NT2/D1 (cell line): ENCODE data around the gene DACH1.

ENCODE experiments used
- DNase-seq: peaks from one replicate; pipeline ENCODE4 v3.0.0-alpha.2; 2011; ENCODE audit warnings: low read depth, low spot score
- H3K27me3 ChIP-seq: 2 replicates; pipeline ENCODE4 v1.6.0; 2011; ENCODE audit warnings: mild to moderate bottlenecking; ENCODE audit not compliant: insufficient read length, insufficient read depth
- H3K36me3 ChIP-seq: 2 replicates; pipeline ENCODE4 v1.6.1; 2011; ENCODE audit warnings: mild to moderate bottlenecking, low read length, mixed read lengths; ENCODE audit not compliant: insufficient read depth, insufficient read length
- H3K4me1 ChIP-seq: 2 replicates; pipeline ENCODE4 v1.5.1; 2011; ENCODE audit not compliant: insufficient read depth, insufficient read length
- H3K4me3 ChIP-seq: 2 replicates; pipeline ENCODE4 v1.5.1; 2011; ENCODE audit warnings: low read depth; ENCODE audit not compliant: insufficient read length
- H3K9ac ChIP-seq: 2 replicates; pipeline ENCODE4 v1.6.0; 2011; ENCODE audit warnings: low read depth; ENCODE audit not compliant: insufficient read length
- H3K9me3 ChIP-seq: 2 replicates; pipeline ENCODE4 v1.5.1; 2011; ENCODE audit warnings: mild to moderate bottlenecking, low read length; ENCODE audit not compliant: insufficient read depth
- SUZ12 ChIP-seq: IDR thresholded peaks from 2 replicates; pipeline ENCODE4 v1.6.1; 2011; ENCODE audit not compliant: insufficient read length, insufficient read depth; ENCODE audit errors: extremely low read depth
- YY1 ChIP-seq: IDR thresholded peaks from 2 replicates; pipeline ENCODE4 v1.6.1; 2011; ENCODE audit not compliant: insufficient read length, insufficient read depth
- ZNF274 ChIP-seq: IDR thresholded peaks from 2 replicates; pipeline ENCODE4 v1.6.1; 2011; ENCODE audit warnings: mild to moderate bottlenecking, low read depth, low read length

DACH1 gene

DNA sequence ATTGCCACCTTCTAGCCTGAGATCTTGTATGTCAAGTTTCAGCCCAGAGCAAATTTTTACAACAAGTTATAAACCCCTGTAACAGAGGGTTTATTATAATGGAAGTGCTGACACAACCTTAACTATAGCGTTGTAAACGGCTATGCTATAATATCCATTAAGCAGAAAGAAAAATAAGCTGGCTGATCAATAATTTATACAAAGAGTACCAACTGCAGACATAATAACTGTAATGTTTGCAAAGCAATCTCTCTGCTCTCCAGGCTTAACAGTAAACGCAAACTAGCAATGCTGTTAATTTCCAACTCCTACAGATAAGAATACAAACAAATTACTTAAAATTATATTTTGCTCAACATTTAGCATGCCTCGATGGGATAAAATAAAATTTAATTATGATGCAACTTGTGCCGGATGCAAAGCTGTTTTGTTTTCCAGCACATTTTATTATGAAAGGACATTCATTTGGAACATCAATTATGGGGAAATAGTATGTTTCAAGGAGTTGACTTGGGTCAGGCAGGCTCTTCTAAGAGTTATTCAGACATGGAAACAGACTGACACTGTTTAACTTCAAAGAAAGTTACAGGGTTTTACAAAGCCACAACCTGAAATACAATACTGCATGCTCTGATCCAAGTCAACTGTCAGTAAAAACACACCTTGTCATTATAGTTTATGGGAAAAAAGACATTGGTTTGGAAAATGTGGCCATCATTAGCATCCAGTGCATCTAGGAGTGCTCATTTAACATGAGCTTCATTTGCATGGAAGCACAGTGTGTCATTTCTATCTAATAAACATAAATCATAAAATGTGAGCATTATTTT lies 6.6 kb upstream of the DACH1 start:
- Histone ChIP-seq H3K27me3 (peaks cover 2% of the 10 kb centered on the region), H3K4me3 (no peak overlapping the region), H3K36me3 (no peaks in the 10 kb centered on the region), H3K4me1 (no peaks in the 10 kb centered on the region), H3K9ac (no peak overlapping the region), H3K9me3 (no peaks in the 10 kb centered on the region)
- TF ChIP-seq SUZ12, result no peak
- TF ChIP-seq YY1, result no peak
- no peak for TF ChIP-seq ZNF274
- DNase-seq, result no peak

DNA sequence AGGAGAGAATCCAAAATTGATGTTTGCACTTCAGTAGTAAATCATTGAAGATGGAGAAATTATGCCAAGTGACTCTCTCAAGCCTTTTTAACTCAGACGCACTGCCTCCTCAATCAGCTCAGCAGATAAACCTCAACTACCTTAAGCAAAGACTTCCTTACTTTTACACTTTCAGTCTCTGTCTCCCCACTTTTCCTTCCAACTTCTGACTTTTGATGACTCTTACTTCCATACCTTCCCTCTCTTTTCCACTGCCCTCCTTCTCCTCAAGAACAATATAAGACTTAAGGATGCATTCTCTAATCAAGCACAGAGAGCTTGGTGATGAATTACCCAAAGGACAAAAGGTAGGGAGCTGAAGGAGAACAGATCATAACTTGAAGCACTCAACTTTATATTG lies 4.8 kb upstream of the DACH1 start:
- H3K4me3 ChIP-seq, result no peak overlapping the region
- H3K9me3 ChIP-seq, result no peaks in the 10 kb centered on the region
- H3K9ac ChIP-seq, result no peak overlapping the region
- no peaks in the 10 kb centered on the region for H3K36me3 ChIP-seq
- peaks cover 13% of the 10 kb centered on the region for H3K27me3 ChIP-seq
- DNase-seq, result no peak
- no peaks in the 10 kb centered on the region for H3K4me1 ChIP-seq
- TF ChIP-seq ZNF274, result no peak
- TF ChIP-seq YY1, result no peak
- TF ChIP-seq SUZ12, result no peak

DNA sequence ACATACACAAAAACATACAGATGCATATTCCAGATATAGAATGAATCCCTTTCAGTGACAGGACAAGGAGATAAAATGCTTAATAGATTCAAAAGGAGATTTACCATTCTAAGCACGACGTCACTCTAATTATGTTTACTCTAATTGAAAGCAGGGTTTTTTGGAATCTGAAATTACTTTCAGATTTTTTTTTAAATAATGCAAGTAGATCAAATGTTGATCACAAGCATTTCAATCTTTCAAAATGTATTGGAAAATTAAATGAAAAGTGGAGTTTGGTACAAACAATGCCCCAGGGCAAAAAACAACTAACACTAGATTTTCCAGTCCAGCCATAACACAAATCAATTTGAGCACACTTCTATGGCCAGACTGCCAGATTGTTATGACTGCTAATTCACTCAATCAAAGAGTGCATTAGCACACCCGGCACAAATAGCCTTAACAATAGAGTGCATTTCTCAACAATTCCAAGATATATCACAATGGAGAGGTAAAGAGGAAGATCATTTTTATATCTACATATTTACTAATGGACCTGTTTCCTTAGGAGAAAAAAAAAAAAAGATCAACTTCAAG lies 4.3 kb upstream of the DACH1 start:
- H3K4me3 ChIP-seq, result no peak overlapping the region
- peaks cover 13% of the 10 kb centered on the region for H3K27me3 ChIP-seq
- no peaks in the 10 kb centered on the region for H3K4me1 ChIP-seq
- no peaks in the 10 kb centered on the region for H3K36me3 ChIP-seq
- no peak overlapping the region for H3K9ac ChIP-seq
- TF ChIP-seq SUZ12 (no peak), ZNF274 (no peak), YY1 (no peak)
- DNase-seq, result no peak
- no peaks in the 10 kb centered on the region for H3K9me3 ChIP-seq

DNA sequence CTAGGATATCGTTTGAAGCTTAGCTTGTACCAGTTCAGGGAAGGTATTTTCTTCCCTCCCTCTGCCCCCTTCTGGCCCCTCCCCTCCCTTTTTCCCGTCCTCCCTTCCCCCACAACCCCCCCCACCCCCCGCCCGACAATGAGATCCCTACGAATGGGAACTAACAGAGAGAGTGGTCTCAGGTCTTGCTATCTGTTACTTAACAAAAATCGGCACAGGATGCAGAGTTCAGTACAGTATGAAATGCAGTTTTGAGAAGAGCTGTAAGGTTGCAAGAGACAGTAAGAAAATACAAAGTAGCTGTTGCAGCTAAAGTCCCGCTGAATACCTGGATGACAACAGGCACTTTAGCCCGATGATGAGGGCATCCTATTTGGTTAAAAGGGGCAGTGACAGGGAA lies 3.1 kb upstream of the DACH1 start:
- H3K36me3 ChIP-seq, result no peaks in the 10 kb centered on the region
- no peak overlapping the region for H3K4me3 ChIP-seq
- TF ChIP-seq YY1 (no peak), SUZ12 (no peak), ZNF274 (no peak)
- H3K27me3 ChIP-seq, result peaks cover 19% of the 10 kb centered on the region
- no peaks in the 10 kb centered on the region for H3K4me1 ChIP-seq
- DNase-seq, result no peak
- no peak overlapping the region for H3K9ac ChIP-seq
- no peaks in the 10 kb centered on the region for H3K9me3 ChIP-seq

DNA sequence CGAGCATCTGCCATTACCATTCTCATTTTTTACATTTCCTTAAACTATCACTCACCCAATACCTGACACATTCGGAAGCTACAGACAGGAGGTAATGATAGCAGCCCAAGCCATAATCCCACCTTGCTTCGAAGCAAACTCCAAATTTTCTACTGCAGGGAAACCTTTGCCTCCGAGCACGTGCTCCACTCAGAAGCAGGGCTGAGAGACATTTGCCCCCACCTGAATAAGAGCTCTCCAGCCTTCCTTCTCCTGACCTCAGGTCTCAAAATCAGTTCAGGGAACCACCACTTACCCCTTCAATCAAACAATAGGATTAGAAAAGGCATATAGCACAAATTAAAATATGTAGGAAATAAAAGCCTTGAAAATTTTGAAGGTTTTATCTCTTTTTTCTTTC lies 2.3 kb upstream of the DACH1 start:
- H3K4me1 ChIP-seq, result no peaks in the 10 kb centered on the region
- no peak overlapping the region for H3K9ac ChIP-seq
- peaks cover 23% of the 10 kb centered on the region for H3K27me3 ChIP-seq
- no peaks in the 10 kb centered on the region for H3K9me3 ChIP-seq
- H3K36me3 ChIP-seq, result no peaks in the 10 kb centered on the region
- no peak for TF ChIP-seq SUZ12
- TF ChIP-seq YY1, result no peak
- no peak for DNase-seq
- no peak overlapping the region for H3K4me3 ChIP-seq

DNA sequence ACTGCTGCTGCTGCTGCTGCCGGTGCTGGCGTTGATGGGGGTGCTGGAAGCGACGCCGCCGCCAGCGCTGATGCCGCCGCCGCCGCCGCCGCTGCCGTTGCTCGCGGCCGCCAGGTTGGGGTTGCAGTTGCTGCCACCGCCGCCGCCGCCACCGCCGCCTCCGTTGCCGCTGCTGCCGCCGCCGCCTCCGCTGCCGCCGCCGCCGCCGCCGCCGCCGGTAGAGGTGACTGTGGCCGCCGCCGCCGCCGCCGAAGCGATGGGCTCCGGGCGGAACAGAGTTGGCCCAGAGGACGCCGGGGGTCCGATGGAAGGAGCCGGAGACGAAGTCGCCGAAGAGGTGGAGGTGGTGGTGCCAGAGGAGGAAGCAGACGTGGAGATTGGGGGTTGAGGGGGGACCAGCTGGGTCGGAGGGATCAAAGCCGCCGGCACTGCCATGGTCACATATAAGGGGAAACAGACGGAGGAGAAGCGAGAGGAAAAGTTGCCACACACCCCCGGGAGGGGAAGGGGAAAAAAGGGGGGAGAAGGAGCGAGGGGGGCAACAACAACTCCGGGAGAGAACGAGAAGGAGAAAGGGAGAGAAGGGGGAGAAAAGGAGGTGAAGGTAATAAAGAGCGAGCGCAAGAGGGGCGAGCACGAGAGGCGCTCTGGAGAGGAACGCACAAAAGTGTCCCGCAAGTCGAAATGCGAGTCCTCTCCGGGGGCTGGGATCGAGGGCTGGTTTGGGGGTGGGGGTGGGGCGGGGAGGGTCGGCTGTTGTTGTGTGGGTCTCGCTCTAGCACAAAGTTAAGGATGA lies 471 bp downstream of the DACH1 start:
- TF ChIP-seq YY1, result no peak
- no peak for TF ChIP-seq SUZ12
- no peak for TF ChIP-seq ZNF274
- no peak for DNase-seq
- no peak overlapping the region for H3K9ac ChIP-seq
- no peaks in the 10 kb centered on the region for H3K9me3 ChIP-seq
- H3K4me1 ChIP-seq, result no peaks in the 10 kb centered on the region
- peaks cover 40% of the 10 kb centered on the region for H3K27me3 ChIP-seq
- peak overlapping the region; percentile 42 for H3K4me3 ChIP-seq
- H3K36me3 ChIP-seq, result no peaks in the 10 kb centered on the region

DNA sequence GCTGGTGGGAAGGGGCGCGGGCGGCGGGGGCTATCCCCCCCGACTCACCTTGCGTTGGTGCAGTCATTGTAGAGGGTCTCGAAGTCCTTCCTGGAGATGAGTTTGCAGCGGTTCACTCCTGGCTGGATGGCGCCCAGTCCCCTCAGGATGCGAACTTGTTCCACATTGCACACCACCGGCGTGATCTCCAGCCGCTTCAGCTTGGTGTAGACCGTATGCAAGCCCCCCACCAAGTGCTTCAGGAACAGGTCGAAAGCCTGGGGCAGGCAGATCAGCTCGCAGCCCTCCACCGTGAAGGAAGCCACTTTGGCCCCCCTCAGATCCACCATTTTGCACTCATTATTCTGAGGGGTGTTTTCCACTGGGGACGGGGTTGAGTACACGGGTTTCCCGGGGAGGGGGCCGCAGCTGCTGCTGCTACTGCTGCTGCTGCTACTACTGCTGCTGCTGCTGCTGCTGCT lies 1.1 kb downstream of the DACH1 start:
- TF ChIP-seq YY1 (no peak), ZNF274 (no peak), SUZ12 (no peak)
- Histone ChIP-seq H3K4me1 (no peaks in the 10 kb centered on the region), H3K4me3 (peak overlapping the region; percentile 42), H3K9ac (no peak overlapping the region), H3K9me3 (no peaks in the 10 kb centered on the region), H3K27me3 (peaks cover 40% of the 10 kb centered on the region), H3K36me3 (no peaks in the 10 kb centered on the region)
- no peak for DNase-seq
